CD4-positive, alpha-beta T cell treated with Interferon alpha-2 for 1 hour (primary cell): Measurements from ENCODE around the gene BLACAT1.
"Not testable (repeated sequence)": the region's sequence is repeated elsewhere in the genome, so short reads cannot be mapped to it uniquely, and the experiment has no call there.

Experiments used
- DNase-seq, 2 donors: peaks; one replicate each; pipeline ENCODE4 v3.0.0-alpha.2; 2020 to 2022

Gene BLACAT1

DNA sequence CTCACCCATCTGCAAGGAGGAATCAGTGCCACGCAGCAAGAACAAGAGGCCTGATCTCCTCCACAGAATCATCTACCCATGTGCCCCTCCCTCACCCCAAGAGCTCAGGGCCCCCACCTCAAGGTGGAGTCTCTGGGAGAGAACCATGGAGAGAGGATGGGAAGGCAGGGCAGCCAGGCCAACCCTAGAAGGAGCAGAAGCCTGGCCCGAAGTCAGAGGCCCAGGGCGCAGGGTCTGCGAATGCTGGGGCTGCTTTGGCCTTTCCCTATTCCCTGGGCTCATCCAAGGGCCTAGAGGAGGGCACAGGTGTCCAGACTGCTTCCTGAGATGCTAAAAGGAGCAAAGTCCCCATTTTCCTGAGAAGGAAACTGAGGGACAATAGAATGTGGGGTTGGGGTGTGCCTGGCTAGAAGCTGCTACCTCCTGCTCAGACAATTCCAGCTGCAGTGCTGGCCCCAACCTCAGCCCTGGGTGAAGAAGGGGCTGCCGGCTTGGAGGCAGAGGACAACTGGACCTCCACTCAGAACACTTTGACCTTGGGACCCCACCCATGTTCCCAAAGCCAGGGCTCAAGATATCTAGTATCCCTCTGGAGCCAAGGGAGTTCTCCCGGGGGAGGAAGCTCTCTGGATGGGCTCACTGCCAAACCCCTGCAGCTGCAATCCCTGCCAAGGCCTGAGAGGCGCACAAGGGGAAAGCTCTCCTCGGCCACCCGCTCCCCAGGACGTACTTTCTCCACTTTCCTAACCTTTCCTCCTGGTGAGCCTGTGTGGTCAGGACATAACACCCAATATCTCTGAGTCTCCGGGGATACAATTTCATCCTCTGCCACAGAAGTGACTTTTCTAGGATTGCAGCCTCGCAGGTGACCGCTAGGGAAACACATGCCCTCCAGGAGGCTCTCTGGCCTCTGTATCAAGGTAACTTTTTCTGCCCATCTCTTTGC, 17.4 kb downstream of the BLACAT1 start:
- no peak for DNase-seq

DNA sequence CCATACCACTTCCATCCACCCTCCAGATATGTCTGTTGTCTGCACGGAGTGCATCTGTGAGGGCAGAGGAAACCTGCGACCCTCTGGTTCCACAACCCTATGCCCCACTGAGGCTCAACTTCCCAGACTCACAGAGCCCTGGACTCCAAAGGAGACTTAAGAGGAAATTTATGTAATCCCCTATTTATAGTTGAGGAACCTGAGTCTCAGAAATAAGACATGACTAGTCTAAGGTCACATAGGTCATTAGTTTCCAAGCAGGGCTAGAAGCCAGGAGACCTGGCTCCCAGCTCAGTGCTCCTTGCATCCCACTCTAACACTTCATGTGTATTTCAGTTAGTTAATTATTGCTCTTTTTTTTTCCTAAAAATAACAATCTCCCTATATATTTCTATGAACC, 18.3 kb downstream of the BLACAT1 start:
- DNase-seq, result no peak

GRCh38 chr1:205436776-205437410, 19.0 kb downstream of the BLACAT1 start:
- DNase-seq, result no peak

DNA sequence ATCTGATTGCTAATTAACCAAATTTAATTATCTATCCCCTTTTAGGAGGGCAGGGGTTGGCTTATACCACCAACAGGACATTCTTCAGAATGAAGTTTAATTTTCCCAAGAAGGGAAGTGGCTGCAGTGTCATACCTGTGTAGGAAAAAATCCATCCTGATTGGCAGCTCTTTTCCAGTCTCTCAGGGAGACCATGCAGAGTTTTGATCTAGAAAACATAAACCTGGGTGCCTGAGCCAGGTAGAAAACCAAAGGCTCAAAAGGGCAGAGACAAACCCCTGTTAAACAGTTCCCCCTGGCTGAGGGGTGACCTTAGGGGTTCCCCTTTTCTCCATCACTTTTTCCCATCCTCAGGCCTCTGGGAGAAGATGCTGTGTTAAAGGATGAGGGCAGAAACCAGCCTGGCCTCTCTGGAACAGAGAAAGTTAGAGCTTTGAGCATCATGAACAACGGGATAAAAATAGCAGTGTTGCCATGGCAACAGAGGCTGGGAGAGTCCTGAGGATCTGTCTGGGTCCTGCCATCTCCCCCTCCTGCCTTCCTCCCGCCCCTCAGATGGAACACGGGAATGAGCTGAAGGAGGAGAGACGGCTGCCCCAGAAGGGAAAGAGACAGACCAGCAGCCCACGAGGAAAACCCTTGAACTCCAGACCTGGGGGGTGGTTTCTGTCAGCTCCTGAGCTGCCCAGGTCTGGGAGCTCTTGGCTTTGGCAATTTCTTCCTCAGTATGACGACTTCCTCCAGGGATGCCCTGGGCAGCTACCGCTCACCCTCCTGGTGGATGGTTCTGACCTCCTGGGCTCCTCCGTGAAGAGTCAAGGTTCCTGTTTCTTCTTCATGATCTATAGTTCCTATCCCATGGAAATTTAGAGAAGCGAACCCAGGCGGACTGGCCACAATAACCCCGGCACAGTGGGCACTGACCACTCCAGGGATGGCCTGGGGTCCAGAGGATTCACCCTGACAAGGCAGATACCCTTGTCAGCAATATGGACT, 20.0 kb downstream of the BLACAT1 start:
- DNase-seq, result no peak

DNA sequence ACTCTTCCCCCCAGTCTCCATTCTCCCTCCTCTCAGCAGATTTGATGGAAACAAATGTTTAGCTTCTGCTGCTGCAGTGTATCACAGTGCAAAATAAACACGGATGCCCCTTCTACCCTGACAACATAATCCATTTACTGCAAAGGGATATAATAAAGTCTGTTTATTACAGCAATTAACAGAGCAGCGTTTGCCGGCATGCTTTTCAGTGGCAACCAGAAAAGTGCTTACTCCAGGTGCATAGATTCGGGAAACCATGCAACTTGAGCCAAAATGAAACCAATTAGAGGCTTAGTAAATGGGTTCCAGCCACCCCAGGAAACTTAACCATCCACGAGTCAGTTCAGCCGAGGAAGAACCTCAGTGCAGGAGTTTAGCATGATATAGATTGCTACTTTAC, 21.1 kb downstream of the BLACAT1 start:
- DNase-seq, result no peak

GRCh38 chr1:205432692-205433091, 23.2 kb downstream of the BLACAT1 start:
- DNase-seq, result not testable (repeated sequence)

DNA sequence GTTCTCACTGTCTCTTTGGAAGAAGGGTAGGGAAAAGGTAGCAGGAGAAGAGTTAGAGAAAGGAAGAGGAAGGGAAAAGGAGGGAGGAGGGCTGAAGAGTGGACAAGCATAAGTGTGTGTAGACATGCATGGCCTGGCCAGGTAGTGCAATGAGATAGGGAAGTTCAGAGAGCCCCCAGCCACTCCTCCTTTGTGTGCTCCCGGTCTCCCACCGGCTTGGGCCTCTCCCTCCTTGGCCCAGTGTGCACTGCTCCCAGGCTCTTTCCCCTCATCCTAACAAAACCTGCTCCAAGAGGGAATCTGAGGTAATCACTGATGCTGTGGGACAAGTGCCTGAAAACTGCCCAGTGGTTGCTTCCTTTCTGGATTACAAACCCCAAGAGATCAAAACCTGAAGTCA, 23.7 kb downstream of the BLACAT1 start:
- no peak for DNase-seq

DNA sequence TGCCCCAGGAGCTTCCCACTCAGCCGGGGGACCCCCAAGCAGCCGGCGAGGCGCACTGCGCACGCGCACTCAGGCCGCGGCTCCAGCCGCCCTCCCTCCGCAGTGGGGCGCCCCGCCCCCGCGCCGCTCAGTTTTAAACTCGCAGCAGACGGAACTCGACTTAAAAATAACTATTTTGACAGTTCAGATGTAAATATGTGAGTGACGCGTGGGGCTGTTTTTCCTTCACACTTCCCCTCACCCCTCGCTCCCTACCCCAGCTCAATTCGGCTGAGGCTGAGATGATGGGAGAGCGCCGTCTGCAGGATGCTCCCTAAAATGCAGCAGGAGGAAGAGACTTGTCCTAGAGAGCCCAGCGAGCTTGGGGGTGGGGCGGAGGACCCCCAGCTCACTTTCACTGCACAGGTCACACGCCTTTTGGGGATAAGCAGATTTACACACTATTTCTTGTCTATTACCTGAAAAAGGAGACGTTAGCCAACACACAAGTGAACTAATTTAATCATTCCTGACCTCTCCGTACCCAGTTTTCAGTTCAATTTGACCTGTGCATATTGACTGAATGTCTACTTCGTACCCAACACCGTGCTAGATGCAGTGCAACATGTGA, 25.0 kb downstream of the BLACAT1 start:
- DNase-seq, result peak; percentile 59 to 72

DNA sequence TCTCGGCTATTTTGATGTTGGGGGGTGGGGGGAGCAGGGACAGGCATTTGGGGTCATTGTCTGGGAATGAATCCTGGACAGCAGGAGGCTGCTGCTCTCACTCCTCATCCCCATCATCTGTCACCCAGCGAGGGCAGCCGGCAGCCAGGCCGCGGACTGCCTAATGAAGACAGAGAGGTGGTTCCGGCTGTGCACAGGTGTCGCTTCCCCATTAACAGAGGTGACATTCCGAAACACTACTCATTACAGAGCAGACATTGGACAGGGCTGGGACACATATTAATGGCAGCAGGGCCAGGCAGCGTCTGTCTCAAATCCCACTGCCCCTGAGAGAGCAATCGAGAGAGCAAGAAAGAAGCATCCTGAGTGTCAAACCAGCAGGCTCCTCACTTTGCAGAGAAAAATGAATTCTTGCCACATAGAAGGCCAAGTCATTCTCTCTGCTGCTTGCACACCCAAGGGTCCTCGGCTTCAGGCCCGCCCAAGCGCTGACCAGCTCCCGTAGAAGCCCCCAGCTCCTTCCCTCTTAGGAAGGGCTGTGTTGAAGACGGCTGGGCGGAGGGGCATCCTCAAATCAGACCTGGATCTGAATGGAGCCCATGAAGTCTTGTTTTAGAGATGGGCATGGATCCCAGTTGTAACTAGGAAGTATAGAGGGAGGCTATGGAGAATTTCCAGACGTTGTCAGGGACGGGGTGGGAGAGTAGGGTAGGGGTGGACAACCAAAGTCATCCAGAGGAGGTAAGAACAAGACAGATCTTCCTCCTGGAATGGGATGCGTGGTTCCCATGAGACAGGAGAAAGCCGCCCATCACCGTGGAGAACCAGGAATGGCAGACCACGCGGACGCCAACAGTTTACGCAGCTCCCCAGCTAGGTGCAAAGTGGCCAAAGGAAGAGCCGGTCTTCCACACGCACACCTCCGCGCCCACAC, 25.8 kb downstream of the BLACAT1 start:
- no peak for DNase-seq

- no peak for DNase-seq
Observed at GRCh38 chr1:205424901-205425600, 30.8 kb downstream of the BLACAT1 start.

DNA sequence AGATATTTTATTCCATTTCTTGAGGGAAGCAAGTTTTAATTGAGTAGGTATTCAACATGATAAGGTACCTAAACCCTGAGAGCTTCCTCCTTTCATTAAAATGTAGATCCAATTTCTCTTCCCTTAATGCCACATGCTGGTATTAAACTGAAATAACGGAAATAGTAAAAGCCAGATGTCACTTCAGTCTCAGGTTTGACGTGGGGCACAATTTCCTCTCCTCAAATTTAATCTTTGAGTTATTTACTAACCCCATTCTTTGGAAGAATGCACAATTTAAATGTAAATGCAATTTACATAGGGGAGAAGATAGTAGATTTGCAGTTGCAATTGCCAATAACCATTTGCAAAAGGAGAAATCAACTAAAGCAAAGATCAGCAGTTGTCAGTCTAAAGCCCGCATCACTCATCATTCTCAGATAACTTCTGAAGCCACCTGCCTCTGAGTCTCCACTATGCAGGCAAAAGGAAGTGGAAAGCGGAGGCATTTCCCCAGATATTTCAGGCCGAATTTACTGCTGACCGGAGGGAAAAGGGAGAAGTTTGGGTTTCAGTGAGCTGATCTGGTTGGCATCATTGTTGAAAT, 31.9 kb downstream of the BLACAT1 start:
- DNase-seq, result no peak

DNA sequence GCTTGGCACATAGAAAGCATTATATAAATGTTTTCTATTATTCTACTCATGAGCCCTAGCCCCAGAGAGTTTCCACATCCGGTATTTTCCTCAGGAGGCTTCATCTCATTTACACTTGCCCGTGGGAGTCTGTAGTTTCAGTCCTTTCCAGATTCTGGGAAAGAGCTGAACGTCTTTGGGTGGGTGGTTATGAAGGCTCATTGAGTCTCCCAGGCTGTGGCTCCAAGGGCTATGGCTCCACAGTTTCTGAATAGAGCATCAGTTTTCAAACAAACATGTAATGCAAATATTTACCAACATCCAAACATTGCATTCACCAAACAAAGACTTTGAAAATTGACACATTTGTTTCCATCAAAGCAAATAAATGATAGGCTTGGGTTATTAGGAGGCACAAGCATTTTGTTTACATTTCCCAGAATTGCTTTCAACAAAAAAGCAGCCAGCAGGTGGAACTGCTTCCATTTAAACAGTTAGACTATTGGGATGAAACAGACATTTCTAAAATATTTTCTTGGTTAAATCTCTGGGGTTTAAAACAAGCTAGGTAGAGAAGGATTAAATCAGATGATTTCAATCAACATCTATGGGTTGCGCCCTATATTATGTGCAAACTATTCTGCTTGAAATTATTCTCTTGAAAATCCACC, 32.7 kb downstream of the BLACAT1 start:
- no peak for DNase-seq

- DNase-seq, result no peak
Observed at GRCh38 chr1:205421798-205422197, 34.0 kb downstream of the BLACAT1 start, which contains the start of gene LEMD1. Gene LEMD1, minus strand, starts transcription at chr1:205422056. Its CDS starts 1,520 bp downstream, at chr1:205420536.

DNA sequence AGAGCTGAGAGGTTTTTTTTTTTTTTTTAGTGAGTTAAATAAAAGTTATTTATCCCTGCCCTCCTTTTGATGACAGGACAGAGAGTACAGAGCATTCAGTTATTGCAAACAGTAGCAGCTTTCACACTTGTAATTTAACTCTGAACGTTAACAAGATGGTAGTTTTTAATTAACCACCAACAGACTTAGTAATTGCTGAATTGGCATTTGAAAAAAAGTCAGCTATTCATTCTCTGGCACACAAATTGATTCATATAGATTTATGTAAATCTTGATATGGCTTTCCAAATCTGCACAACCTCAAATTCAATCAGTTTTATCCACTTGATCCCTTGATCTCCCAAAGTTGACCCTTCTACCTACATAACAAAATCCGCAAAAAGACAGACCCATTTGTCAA, 34.9 kb downstream of the BLACAT1 start:
- DNase-seq, result no peak

GRCh38 chr1:205417870-205418635, 37.8 kb downstream of the BLACAT1 start:
- no peak for DNase-seq

- DNase-seq, result no peak
Observed at GRCh38 chr1:205416322-205416721, 39.5 kb downstream of the BLACAT1 start.

- no peak for DNase-seq
Observed at GRCh38 chr1:205410581-205411298, 45.1 kb downstream of the BLACAT1 start.

DNA sequence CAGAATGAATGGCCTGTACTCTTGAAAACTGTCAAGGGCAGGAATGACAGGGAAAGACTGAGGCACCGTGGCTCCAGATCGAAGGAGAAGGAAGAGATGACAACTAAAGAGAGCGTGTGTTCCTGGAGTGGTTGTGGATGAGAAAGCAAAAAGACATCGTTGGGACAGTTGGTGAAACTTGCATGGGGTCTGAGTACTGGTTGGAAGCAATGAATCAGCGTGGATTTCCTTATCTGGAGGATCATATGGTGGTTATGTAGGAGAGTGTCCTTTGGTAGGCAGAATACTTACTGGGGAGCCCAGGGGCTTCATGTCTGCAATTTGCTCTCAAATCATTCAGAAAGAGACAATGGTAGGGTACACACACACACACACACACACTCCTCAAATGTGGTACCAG, 47.9 kb downstream of the BLACAT1 start:
- DNase-seq, result no peak
